AG04450 (cell line): ENCODE data around the gene LANCL2. TPM values are rescaled to one million over a fixed set of nuclear protein-coding genes. Genes with fewer than 3 reads are reported as not detected.

Experiments used
- CTCF ChIA-PET: fragments of 300-600, 350-600 bp; formaldehyde crosslinking; extraction: SDS; loops from one replicate; lab custom pipeline; 2022; ENCODE audit warnings: antibody characterized with exemption, inconsistent platforms; lab: Charles Lee
- POLR2A ChIA-PET: fragments of 350-600 bp; formaldehyde crosslinking; extraction: SDS; loops from one replicate; lab custom pipeline; 2021; ENCODE audit warnings: antibody characterized with exemption, inconsistent platforms; lab: Yijun Ruan, JAX
- DNase-seq: peaks from one replicate; pipeline ENCODE4 v3.0.0-alpha.2; 2011; ENCODE audit warnings: low read depth, low spot score
- H3K27ac ChIP-seq: one replicate; pipeline ENCODE4 v1.5.1; 2012; ENCODE audit warnings: low read depth, low read length, control low read depth
- H3K27me3 ChIP-seq: one replicate; pipeline ENCODE4 v1.6.0; 2012; ENCODE audit warnings: low read length; ENCODE audit not compliant: control insufficient read depth, insufficient read depth
- H3K4me3 ChIP-seq: 2 replicates; pipeline ENCODE4 v1.5.1; 2011; ENCODE audit warnings: mild to moderate bottlenecking, low read depth, low read length, control low read depth
- H3K9me3 ChIP-seq: 2 replicates; pipeline ENCODE4 v1.5.1; 2012; ENCODE audit warnings: low read length; ENCODE audit not compliant: control insufficient read depth, insufficient read depth
- polyA plus RNA-seq: library from polyadenylated mRNA; depleted of rRNA; stranded (reverse); fragments of >200 nt; gene quantifications from 2 replicates; pipeline ENCODE4 v1.2.3, GENCODE V29; 2011
- TF ChIP-seq, protein P1 (sequence below): IDR thresholded peaks from 2 replicates; pipeline ENCODE4 v1.5.1; 2011; ENCODE audit warnings: low read depth, low read length, control low read depth, inconsistent platforms

LANCL2 gene
- polyA plus RNA-seq, 1 experiment: 16.9 TPM

DNA sequence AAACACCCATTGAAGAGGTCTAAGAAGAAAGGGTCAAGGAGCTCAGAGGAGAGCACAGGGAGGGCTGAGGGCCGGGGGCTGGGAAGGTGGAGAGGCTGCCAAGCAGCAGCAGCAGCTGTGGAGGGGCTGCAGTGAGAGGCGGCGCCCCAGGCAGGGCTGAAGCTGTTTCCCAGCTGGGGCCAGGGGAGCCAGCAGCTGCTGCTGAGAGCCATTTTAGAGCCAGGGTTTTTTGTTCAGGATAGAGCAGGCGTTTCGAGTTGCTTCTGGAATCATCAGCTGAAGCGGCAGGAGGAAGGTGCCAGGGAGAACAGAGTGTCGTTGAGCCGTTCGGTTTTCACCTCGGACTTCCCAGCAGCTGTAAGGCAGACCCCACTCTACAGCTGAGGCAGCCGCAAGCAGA, 62.7 kb downstream of the LANCL2 start:
- ChIA-PET POLR2A (no interaction called here), CTCF (interaction anchor here (0.8 to 1.6 kb wide), 3 partner anchors 13 to 150 kb away, joined by 3 to 20 read pairs (median 5); no protein-coding TSS in a partner anchor)
- TF ChIP-seq, protein P1, sequence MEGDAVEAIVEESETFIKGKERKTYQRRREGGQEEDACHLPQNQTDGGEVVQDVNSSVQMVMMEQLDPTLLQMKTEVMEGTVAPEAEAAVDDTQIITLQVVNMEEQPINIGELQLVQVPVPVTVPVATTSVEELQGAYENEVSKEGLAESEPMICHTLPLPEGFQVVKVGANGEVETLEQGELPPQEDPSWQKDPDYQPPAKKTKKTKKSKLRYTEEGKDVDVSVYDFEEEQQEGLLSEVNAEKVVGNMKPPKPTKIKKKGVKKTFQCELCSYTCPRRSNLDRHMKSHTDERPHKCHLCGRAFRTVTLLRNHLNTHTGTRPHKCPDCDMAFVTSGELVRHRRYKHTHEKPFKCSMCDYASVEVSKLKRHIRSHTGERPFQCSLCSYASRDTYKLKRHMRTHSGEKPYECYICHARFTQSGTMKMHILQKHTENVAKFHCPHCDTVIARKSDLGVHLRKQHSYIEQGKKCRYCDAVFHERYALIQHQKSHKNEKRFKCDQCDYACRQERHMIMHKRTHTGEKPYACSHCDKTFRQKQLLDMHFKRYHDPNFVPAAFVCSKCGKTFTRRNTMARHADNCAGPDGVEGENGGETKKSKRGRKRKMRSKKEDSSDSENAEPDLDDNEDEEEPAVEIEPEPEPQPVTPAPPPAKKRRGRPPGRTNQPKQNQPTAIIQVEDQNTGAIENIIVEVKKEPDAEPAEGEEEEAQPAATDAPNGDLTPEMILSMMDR: no peak
- Histone ChIP-seq H3K27me3 (no peaks in the 10 kb centered on the region), H3K4me3 (no peak overlapping the region), H3K9me3 (no peaks in the 10 kb centered on the region), H3K27ac (no peak overlapping the region)
- no peak for DNase-seq

DNA sequence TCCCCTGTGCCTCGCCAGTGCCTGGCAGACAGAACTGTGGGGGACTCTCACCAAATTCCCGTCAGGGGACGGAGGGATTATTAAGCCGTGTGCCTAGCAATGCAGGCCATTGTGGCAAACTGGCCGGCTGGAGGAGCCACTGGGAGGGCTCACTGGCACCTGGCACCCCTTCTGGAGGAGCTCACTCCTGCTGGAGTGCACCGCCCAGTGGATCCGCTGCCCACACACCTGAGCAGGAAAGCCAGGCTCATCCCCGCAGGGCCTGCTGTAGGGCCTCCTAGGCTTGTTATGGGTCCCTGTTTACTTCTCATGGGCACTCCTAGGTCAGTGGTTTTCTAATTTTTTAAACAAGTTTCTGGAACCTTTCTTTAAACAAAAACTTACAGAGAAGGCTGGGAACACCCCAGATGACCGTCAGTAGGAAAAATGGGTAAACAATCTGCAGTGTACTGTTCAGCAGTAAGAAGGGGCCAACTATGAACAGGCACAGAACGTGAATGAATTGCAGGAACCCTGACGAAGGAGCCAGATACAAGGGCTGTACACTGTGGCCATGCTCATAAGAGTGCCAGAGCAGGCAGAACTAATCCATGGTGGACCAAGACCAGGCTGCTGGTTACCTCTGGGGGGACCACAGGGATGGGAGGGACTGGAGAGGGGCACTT, 64.8 kb downstream of the LANCL2 start:
- CTCF ChIA-PET: interaction anchor here (1.3 kb wide), 1 partner anchor 15 kb away, joined by 8 read pairs; no protein-coding TSS in a partner anchor
- TF ChIP-seq, protein P1: no peak

DNA sequence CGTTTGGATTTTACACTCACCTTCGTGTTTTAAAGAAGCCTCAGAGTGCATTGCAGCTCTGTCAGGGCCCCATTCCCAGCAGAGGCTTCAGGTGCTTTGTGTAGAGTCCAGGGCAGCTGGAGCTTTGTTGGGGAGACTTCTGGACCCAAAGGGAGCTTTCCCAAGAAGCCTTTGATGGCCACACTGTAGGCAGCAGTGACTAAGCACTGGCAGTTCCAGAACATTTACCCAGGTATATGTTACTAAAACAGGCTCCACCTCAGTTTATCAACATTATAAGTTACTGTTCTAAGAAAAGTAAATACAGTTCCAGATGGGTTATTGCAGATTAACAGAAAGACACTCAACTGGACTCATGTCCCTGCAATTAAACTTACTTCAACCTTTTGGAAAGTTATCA, 66.8 kb downstream of the LANCL2 start:
- no peaks in the 10 kb centered on the region for H3K27me3 ChIP-seq
- no peak overlapping the region for H3K27ac ChIP-seq
- H3K9me3 ChIP-seq: no peaks in the 10 kb centered on the region
- H3K4me3 ChIP-seq: no peak overlapping the region
- DNase-seq: no peak
- CTCF ChIA-PET: interaction anchor here (0.5 to 1.3 kb wide), 2 partner anchors 16 to 17 kb away, joined by 3 to 10 read pairs; no protein-coding TSS in a partner anchor
- TF ChIP-seq, protein P1: no peak
- POLR2A ChIA-PET: no interaction called here

More for the DNA sequence above, 64.8 kb downstream of the LANCL2 start:
- Histone ChIP-seq H3K4me3 (no peak overlapping the region), H3K27me3 (no peaks in the 10 kb centered on the region), H3K27ac (no peak overlapping the region), H3K9me3 (no peaks in the 10 kb centered on the region)
- POLR2A ChIA-PET: no interaction called here
- DNase-seq: no peak

DNA sequence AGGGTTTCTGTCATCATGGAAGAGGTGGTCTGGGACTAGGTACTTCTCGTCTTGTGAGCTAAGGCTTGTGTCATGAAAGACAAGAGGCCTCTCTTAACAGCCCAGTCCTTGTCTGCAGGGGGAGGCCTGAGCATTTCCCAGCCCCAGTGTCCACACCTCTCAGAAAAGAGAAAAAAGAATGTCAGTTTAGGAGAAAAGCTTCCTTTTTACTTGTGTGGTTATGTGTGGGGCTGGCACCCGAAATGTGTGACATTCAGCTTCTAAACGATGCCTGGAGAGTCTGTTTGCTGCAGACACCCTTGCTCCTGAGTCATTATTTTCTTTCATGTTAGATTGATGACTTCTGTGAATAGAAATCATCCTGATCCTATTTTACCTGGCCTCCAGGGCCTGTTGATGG, 67.4 kb downstream of the LANCL2 start:
- ChIA-PET POLR2A (no interaction called here), CTCF (interaction anchor here (1.3 to 1.4 kb wide), 3 partner anchors 12 to 17 kb away, joined by 3 to 10 read pairs (median 4); no protein-coding TSS in a partner anchor)
- no peak overlapping the region for H3K4me3 ChIP-seq
- H3K9me3 ChIP-seq: no peaks in the 10 kb centered on the region
- no peaks in the 10 kb centered on the region for H3K27me3 ChIP-seq
- H3K27ac ChIP-seq: no peak overlapping the region
- no peak for DNase-seq
- TF ChIP-seq, protein P1: no peak
